Right renal pelvis (tissue), 4 donors: Measurements from ENCODE around the gene EEPD1. TPM values are rescaled to one million over a fixed set of nuclear protein-coding genes. Genes with fewer than 3 reads are reported as not detected.

Experiments
- DNase-seq, 4 donors: peaks; one replicate each; pipeline ENCODE4 v3.0.0-alpha.2; 2013; ENCODE audit warnings: low read depth in 4 of 4, low spot score in 3 of 4, missing footprints in 1 of 4
- polyA plus RNA-seq, 4 donors: library from polyadenylated mRNA; unstranded; fragments of 120-200 nt; gene quantifications; one replicate each; pipeline ENCODE4 v1.2.1, GENCODE V29; 2013; ENCODE audit not compliant: insufficient read length in 4 of 4

Gene EEPD1
- polyA plus RNA-seq, 4 donors = 5.4 to 8.0 (median 6.9) TPM

- no peak for DNase-seq
These were observed 92.7 kb downstream of the EEPD1 start for GRCh38 chr7:36245684-36246299.

GRCh38 chr7:36249091-36249490, 96.0 kb downstream of the EEPD1 start:
- DNase-seq = no peak

DNA sequence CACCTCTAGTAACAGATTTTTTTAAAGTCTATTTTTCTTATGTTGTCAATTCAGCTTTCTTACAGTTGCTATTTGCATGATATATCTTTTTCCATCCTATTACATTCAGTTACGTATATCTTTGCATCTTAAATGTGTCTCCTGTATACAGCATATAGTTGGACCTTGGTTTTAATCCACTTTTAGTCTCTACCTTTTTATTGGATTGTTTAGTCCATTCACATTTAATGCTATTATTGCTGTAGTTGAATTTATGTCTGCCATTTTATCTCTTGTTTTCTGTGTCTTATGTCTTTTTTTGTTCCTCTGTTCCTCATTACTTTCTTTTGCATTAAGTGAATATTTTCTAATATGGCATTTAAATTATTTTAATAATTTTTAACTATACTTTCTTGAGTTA, 100.6 kb downstream of the EEPD1 start:
- DNase-seq = no peak

GRCh38 chr7:36258510-36259259, 105.6 kb downstream of the EEPD1 start:
- peak; percentile 60 to 81 (median 74) for DNase-seq

DNA sequence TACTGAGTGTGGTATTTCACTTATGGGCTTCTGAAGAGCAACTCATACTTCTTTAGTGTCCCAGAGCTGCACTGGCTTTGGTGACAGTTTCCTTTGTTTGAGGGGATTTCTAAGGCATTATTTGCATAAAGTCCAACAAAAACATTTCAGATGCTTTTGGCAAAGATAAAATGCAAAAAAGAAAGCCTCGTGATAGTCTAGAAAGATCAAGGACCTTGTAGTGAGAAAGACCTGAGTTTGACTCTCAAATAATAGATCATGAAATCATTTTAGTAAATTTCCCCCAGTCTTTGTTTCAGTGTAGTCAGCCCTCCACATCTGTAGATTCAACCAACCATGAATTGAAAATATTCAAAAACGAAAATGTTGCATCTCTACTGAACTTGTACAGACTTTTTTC, 107.4 kb downstream of the EEPD1 start:
- DNase-seq = no peak

DNA sequence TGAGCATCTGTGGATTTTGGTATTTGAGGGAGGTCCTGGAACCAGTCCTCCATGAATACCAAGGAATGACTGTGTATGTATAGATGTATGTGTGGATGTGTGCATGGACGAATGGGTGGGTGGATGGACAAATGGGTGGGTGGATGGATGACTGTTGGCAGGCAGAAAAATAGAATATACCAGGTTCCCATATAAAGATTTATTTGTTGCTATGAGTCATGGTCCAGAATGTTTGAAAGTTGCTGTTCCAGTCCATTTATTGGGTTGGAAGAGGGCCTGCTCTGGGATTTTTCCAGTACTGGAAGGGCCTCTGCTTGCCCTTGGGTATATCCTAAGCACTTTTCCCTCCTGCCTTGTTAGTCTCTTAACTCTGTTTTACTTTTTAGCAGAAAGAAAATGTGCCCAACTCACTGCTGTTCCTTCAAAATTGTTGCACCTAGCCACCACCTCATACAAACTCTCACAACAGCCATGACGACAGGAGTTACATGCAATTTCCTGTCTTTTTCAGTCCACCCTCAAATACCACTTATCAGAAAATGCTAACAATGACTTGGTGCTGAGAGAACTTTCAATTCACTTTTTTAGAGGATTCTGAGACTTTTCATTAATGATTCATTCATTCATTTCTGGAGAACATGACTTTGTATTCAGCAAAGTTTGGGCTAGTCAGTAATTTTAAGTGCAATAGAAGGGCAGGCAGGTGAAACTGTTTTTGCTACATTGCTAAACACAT, 108.1 kb downstream of the EEPD1 start:
- DNase-seq = no peak

DNA sequence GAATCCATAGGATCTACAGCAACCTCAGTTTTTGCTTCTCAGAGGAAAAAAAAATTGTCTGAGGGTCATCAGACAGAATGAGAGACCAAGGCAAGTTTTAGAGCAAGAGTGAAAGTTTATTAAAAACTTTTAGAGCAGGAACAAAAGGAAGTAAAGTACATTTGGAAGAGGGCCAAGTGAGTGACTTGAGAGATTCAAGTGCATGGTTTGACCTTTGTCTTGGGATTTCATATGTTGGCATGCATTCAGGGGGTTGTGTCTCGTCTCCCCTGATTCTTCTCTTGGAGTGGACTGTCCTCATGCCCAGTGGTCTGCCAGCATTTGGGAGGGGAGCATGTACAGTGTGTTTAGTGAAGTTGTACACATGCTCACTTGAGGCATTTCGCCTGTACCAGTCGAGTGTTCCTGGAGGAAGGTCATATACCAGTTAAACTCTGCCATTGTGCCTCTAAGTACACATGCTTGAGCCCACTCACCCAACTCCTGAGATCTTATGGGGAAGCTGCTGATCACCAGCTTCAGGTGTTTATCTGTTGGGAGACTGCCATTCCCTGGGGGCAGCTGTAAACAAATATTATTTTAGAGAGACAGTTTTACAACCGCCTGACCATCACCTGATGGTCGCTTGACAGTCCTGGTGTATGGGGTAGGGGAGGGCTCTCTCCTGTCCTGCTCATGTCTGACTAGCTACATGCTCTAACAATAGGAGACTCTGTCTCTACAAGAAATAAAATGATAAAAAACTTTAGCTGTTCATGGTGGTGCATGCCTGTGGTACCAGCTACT, 109.4 kb downstream of the EEPD1 start:
- DNase-seq = no peak

- DNase-seq = no peak
These were observed 110.0 kb downstream of the EEPD1 start for GRCh38 chr7:36263095-36263484.

- DNase-seq = no peak
These were observed 111.2 kb downstream of the EEPD1 start for GRCh38 chr7:36264123-36264801.

GRCh38 chr7:36264913-36265516, 112.0 kb downstream of the EEPD1 start:
- no peak for DNase-seq

- DNase-seq = no peak
These were observed 112.6 kb downstream of the EEPD1 start for GRCh38 chr7:36265680-36266079.

GRCh38 chr7:36266190-36266589, 113.1 kb downstream of the EEPD1 start:
- DNase-seq = no peak

DNA sequence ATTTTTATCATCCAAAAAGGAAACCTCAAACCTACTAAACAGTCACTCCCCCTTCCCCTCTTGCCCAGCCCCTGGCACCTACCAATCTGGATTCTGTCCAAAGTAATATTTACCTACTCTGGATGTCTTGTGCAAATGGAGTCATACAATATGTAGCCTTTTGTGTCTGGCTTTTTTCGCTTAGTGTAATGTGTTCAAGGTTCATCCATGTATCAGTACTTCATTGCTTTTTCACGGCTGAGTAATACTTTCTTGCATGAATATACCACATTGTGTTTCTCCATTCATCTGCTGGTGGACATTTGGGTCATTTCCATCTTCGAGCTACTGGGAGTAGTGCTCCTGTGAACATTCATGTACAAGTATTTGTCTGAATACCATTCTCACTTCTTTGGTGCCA, 113.6 kb downstream of the EEPD1 start:
- DNase-seq = no peak

DNA sequence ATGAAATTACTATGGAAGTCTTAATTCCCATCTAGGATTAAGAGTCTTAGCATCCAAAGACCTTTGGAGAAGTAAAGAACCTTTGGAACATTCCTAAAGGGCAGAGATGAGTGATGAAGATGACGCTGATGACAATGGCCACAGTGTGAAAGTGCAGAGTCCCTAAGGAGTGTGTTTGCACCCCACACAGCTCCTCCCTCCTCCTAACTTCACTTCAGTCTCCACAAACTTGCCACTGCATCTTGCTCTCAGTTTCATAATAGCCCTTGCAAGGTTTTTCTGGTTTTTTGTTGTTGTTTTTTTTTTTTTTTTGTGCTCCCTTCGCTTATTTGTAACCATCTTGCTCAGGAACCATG, 119.1 kb downstream of the EEPD1 start:
- DNase-seq = no peak

GRCh38 chr7:36272567-36273269, 119.7 kb downstream of the EEPD1 start:
- no peak for DNase-seq

GRCh38 chr7:36273836-36274235, 120.8 kb downstream of the EEPD1 start:
- no peak for DNase-seq

- DNase-seq = no peak
These were observed 122.8 kb downstream of the EEPD1 start for GRCh38 chr7:36275735-36276284.

DNA sequence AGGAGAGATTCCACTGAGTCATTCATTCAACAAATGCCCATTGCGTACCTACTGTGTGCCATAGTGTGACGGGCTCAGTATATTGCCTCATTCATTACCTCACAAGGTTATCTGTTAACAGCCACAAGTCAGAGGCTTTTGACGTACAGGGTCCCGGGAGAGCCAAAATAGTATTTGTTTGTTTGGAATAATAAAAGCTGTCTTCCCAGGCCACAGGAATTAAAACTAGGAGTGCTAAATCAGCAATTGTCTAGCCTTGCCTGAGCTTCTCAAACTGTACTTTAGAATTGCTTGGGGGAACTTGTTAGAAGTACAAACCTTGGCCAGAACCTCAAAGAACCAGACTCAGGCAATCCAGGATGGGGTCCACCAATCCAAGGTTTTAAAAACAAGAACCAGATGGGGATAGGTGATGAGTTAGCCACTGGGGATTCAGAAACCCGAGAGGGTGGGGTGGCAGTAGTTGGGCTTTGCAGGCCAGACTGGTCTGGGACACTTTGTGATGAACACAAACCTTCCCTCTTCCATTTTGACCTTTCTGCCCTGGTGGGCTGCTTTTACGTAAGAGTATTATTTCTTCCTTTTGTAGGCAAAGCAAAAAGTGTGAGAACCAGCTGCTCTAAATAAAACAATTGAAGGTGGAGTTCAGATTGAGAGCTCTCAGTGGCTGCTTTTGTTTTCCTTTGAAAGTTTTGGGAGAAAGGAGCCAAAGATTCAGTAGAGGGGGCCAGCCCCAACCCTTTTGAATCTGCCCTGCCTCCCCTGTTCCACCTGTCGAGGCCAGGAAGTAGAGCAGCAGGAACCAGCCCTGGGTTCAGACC, 123.6 kb downstream of the EEPD1 start:
- no peak for DNase-seq

GRCh38 chr7:36277249-36277542, 124.1 kb downstream of the EEPD1 start:
- DNase-seq = no peak
